Measurements from ENCODE around the gene AP1B1.

DNA sequence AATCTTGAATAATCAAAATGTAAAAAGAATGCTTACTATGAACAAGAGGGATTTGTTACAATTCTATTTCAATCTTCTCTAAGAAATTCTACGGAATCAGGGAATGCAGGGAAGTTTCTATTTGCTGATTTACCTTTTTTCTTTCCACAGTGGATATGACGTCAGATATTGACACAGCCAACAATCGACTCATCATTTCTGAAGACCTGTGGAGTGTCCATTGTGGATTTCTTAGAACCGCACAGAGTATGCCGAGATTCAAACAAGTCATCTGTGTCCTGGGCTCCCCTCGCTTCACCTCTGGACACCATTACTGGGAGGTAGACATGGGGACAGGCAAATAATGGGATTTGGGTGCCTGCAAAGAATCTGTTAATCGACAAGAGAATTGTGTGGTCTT lies 45.9 kb upstream of the AP1B1 start:
- TF ChIP-seq CTCF (IDR thresholded peaks at IDR 0.05) (no peak), POLR2A (IDR thresholded peaks at IDR 0.05) (no peak)

Data from body of pancreas (tissue), 4 donors.